Muscle layer of colon (tissue), 2 donors: ENCODE data around the gene OR2S2.
"Not testable (repeated sequence)": the region's sequence is repeated elsewhere in the genome, so short reads cannot be mapped to it uniquely, and the experiment has no call there.

Experiments
- H3K27ac ChIP-seq: one replicate; pipeline ENCODE4 v1.7.0; 2013; ENCODE audit warnings: low read depth, mild to moderate bottlenecking, low read length, moderate library complexity
- H3K27me3 ChIP-seq, 2 donors: one replicate each; pipeline ENCODE4 v1.7.0; 2013; ENCODE audit warnings: low read length in 2 of 2, mild to moderate bottlenecking in 2 of 2; ENCODE audit not compliant: insufficient read depth in 2 of 2, control insufficient read depth in 1 of 2
- H3K36me3 ChIP-seq: one replicate; pipeline ENCODE4 v1.7.0; 2013; ENCODE audit warnings: mild to moderate bottlenecking, low read length; ENCODE audit not compliant: insufficient read depth
- H3K4me1 ChIP-seq: one replicate; pipeline ENCODE4 v1.7.0; 2013; ENCODE audit warnings: mild to moderate bottlenecking, low read length; ENCODE audit not compliant: insufficient read depth
- H3K4me3 ChIP-seq, 2 donors: one replicate each; pipeline ENCODE4 v1.7.0; 2013; ENCODE audit warnings: low read length in 2 of 2, low read depth in 1 of 2, mild to moderate bottlenecking in 1 of 2, moderate library complexity in 1 of 2
- H3K9ac ChIP-seq: one replicate; pipeline ENCODE4 v1.7.0; 2013; ENCODE audit warnings: low read length
- H3K9me3 ChIP-seq: one replicate; pipeline ENCODE4 v1.7.0; 2013; ENCODE audit warnings: mild to moderate bottlenecking, low read length
- donor health status: abdominal sarcoma.
- donor health status: Adenocarcinoma of cecum.

The OR2S2 gene

DNA sequence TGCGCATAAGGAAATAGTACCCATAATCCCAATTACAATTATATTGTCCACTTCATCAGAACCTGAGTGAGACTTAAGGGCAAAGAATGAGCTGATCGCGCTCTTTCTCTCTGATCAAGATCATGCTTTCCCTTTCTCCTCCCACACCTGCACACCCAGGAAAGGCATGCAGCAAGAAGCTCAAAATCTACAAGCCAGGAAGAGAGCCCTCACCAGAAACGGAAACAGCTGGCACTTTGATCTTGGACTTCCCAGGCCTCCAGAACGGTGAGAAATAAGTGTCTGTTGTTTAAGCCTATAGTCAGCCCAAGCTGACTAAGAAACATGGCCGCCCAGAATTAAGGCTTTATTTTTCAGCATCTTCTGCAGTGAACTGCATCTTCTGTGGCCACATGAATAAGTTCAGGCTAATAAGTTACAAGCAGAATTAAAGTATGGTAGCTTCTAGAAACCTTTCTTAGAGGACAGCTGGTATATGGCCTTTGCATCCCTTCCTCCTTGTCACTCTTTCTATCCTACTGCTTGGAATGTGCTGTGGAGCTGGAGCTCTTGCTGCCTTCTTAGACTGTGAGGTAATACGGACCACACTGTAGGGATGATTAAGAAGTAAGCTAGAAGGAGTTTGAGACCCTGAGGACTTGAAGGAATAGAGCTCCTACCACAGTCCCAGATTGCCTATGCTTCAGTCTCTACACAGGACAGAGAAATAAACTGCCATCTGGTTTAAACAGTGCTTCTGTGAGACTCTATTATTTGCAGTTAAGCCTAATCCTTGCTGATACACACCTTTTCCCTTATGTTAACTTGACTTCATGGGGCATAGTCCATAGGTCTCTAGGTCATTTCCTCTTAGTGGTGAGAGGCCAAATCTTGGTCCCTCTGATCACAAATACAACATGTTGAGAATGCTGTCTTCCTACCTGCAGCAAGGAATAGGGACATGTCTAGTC lies 17.2 kb downstream of the OR2S2 start:
- no peaks in the 10 kb centered on the region for H3K36me3 ChIP-seq
- H3K4me1 ChIP-seq = peaks cover 7% of the 10 kb centered on the region
- no peaks in the 10 kb centered on the region for H3K9me3 ChIP-seq
- H3K27ac ChIP-seq = no peak overlapping the region
- no peak overlapping the region for H3K4me3 ChIP-seq
- no peaks in the 10 kb centered on the region for H3K27me3 ChIP-seq
- H3K9ac ChIP-seq = no peak overlapping the region

DNA sequence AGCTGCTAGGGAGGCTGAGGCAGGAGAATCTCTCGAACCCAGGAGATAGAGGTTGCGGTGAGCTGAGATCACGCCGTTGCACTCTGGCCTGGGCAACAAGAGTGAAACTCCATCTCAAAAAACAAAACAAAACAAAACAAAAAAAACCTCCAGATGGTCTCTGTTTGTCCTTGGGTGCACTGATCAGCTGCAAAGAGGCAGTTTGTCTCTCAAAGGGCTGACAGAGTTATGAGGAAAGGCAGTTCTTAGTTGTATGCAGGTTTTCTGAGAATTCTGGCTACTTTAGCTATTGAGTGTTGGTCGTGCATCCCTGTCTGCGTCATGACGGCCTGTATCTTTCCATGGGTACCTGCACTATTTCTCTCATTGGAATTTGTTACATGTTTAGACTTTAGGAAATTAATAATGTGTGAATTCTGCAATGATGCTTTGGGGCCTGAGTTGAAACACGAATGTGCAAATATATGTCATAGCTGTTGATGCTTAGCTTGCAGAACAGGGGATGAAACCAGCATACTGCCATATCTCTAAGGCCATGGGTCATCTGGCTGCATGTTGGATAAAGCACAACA lies 18.2 kb downstream of the OR2S2 start:
- Histone ChIP-seq H3K36me3 (no peaks in the 10 kb centered on the region), H3K4me1 (no peaks in the 10 kb centered on the region), H3K9ac (no peak overlapping the region), H3K9me3 (no peaks in the 10 kb centered on the region), H3K27me3 (no peaks in the 10 kb centered on the region), H3K4me3 (no peak overlapping the region), H3K27ac (no peak overlapping the region)

DNA sequence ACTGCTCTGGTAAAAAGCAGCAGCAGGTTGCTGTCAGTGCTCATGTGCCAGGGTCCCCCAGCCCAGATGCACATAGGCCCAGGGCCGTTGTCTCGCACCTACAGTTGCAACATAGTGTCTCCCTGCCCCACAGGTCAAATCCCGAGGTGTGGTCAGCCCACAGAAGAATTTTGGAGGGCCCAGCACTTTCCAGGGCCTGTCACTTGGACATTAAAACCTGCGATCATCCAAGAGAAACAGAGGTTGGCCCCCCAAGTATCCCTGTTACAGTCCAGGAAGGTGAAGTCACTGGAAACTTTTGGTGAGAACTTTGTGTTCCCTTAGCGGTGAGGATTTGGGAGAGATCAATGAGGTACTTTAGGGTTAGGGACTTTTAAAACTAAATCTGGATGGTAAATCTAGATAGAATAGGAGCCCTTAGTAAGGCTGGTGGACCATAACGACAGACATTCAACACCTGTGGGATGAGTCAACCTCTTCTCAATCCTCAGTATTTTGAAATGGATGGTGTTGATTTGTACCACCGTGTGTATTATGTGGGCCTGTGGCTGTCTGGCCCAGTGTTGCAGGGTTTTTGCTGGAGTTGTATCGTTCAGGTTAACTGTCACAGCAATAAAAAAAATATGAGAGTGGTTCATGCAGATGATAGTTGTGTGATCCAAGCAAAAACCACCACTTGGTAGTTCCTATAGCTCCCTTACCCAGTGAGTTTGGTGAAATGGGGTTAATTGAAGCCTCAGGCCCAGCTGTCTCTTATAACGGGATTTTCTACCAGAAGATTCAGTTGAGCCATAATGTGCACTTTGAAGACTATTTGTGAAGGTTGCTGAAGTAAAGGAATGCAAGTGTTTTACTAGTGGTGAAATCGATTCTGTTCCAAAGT lies 19.2 kb downstream of the OR2S2 start:
- Histone ChIP-seq H3K36me3 (no peaks in the 10 kb centered on the region), H3K9ac (no peak overlapping the region), H3K4me3 (no peak overlapping the region), H3K27me3 (no peaks in the 10 kb centered on the region), H3K9me3 (no peaks in the 10 kb centered on the region), H3K4me1 (no peaks in the 10 kb centered on the region), H3K27ac (no peak overlapping the region)

DNA sequence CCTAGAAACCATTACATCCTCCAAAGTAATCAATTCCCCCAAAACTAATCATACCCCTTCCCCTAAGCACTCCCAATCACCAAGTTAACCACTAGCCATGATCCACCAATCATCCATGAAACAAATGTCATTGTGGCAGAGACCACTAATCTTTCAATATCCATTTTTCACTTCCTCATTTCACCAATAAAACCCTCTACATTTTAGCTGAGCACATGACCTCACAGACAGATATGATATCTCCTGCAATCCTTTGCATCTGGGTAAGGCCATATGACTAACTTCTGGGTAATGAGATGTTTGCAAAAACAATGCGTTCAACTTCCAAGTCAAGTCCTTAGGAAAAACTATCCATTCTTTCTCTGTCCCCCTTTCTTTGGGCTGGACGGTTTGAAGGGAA lies 20.7 kb downstream of the OR2S2 start:
- no peaks in the 10 kb centered on the region for H3K4me1 ChIP-seq
- no peaks in the 10 kb centered on the region for H3K27me3 ChIP-seq
- H3K9me3 ChIP-seq = no peaks in the 10 kb centered on the region
- no peaks in the 10 kb centered on the region for H3K36me3 ChIP-seq
- H3K27ac ChIP-seq = no peak overlapping the region
- H3K4me3 ChIP-seq = no peak overlapping the region
- H3K9ac ChIP-seq = no peak overlapping the region

DNA sequence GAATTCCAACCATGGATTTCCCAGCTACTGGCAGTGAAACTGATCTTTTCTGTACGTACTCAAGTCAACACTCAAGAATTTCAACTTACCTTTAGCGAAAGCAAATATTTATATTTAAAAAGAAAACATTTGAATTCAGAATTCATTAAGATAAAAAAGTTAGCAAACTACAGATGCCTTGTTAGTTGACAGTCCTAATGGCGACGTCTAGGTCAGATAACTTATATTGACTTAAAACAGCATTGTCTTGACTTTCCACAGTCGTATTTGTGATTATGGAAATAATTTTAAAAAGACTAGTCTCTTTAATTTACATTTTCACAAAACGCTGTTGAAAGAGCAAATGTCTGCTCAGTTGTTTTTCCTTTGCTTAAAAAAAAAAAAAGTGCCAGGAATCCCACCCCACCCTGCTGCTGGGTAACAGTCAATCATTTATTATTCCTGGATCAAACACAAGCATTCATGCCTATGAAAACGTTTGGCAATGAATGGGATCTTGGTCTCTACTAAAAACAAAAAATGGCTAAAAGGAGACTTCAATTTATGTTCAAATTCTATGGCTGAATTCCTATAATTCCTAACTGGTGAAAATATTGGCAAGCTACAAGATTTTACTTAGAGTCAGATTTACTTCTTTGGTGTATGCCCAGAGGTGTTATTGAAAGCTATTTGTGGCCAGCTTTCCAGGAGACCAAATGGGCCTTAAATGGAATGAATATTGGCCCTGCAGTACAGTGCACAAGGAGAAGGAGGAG lies 22.0 kb downstream of the OR2S2 start:
- H3K27me3 ChIP-seq = no peaks in the 10 kb centered on the region
- H3K4me1 ChIP-seq = no peaks in the 10 kb centered on the region
- no peak overlapping the region for H3K27ac ChIP-seq
- no peaks in the 10 kb centered on the region for H3K36me3 ChIP-seq
- H3K4me3 ChIP-seq = no peak overlapping the region
- H3K9ac ChIP-seq = no peak overlapping the region
- H3K9me3 ChIP-seq = no peaks in the 10 kb centered on the region

DNA sequence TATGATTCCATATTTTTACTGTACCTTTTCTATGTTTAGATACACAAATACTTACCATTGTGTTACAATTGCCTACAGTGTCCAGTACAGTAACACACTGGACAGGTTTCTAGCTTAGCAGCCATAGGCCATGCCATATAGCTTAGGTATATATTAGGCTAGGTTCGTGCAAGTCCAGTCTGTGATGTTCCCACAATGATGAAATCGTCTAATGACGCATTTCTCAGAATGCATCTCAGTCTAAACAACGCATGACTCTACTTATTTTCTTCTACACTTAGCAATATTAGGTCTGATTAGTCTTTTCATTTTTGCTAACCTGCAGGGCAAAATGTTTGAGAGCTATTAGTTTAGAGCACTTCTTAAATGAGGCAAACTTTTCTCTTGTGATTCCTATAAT lies 22.7 kb downstream of the OR2S2 start:
- Histone ChIP-seq H3K4me3 (no peak overlapping the region), H3K4me1 (no peaks in the 10 kb centered on the region), H3K27me3 (no peaks in the 10 kb centered on the region), H3K9me3 (no peaks in the 10 kb centered on the region), H3K27ac (no peak overlapping the region), H3K9ac (no peak overlapping the region), H3K36me3 (no peaks in the 10 kb centered on the region)

DNA sequence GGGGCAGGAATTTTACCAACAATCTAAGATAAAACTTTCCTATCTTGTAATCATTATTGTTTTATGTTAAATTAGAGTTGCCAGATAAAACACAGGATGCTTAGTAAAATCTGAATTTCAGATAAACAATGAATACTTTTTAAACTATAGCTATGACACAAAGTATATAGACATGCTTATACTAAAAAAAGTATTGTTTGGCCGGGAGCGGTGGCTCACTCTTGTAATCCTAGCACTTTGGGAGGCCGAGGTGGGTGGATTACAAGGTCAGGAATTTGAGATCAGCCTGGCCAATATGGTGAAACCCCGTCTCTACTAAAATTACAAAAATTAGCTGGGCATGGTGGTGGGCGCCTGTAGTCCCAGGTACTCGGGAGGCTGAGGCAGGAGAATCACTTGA lies 23.9 kb downstream of the OR2S2 start:
- H3K9me3 ChIP-seq, H3K4me3 ChIP-seq, H3K36me3 ChIP-seq, H3K27me3 ChIP-seq, H3K4me1 ChIP-seq, H3K27ac ChIP-seq, H3K9ac ChIP-seq: not testable (repeated sequence)

DNA sequence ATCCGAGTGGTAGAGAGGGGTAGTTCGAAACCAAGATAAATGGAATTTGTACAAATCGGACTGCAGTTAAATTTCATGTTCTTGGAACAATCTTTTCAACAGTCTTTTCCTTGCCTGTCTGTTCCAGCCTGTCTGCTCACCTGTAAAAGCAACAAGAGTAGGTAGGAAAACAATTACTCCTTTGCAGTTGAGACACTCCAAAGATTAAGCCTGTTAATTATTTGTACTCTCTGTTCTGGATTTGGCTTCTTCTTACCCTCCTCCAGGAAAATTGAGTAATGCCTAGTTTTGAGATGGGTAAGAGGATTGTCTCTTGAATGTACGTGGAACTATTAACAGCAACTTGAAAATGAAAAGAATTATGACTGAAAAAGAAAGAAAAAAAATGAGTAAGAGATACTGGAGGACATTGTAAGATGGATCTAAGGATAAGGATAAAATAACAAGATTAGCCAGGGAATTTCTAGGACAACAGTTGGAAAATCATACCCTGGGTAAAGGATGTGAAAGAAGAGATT lies 24.3 kb downstream of the OR2S2 start:
- no peak overlapping the region for H3K4me3 ChIP-seq
- no peak overlapping the region for H3K9ac ChIP-seq
- H3K27me3 ChIP-seq = no peaks in the 10 kb centered on the region
- no peaks in the 10 kb centered on the region for H3K36me3 ChIP-seq
- no peaks in the 10 kb centered on the region for H3K9me3 ChIP-seq
- no peaks in the 10 kb centered on the region for H3K4me1 ChIP-seq
- no peak overlapping the region for H3K27ac ChIP-seq

DNA sequence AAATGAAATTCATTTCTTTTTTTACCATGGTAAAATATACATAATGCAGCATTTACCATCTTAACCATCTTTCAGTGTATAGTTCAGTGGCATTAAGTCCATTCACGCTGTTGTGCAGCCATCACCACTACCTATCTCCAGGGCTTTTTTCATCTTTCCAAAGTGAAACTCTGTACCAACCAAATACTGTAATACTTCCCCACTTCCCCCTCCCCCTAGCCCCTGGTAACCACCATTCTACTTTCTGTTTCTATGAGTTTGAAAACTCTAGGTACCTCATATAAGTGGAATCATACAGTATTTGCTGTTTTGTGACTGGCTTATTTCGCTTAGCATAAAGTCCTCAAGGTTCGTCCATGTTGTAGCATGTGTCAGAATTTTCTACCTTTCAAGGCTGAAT lies 25.2 kb downstream of the OR2S2 start:
- Histone ChIP-seq H3K27me3 (no peaks in the 10 kb centered on the region), H3K36me3 (no peaks in the 10 kb centered on the region), H3K4me1 (no peaks in the 10 kb centered on the region), H3K4me3 (no peak overlapping the region), H3K27ac (no peak overlapping the region), H3K9me3 (no peaks in the 10 kb centered on the region), H3K9ac (no peak overlapping the region)

DNA sequence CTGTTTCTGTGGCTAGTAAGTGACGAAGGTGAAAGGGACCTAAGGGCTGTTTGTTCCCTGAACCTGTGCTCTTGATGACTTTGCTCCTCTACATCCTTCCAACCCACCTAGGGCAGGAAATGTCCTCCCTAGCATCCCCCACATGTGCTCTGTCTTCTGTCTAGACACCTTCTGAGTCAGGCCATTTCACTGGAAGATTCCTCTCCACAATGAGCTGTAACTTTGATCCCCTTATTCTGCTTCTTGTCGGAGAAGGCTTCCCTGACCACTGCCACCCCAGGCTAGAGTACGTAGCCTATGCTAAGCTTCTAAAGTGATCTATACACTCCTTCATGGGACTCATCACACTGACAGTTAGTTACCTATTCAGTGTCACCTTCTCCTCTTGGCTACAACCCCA lies 27.0 kb downstream of the OR2S2 start:
- no peaks in the 10 kb centered on the region for H3K4me1 ChIP-seq

DNA sequence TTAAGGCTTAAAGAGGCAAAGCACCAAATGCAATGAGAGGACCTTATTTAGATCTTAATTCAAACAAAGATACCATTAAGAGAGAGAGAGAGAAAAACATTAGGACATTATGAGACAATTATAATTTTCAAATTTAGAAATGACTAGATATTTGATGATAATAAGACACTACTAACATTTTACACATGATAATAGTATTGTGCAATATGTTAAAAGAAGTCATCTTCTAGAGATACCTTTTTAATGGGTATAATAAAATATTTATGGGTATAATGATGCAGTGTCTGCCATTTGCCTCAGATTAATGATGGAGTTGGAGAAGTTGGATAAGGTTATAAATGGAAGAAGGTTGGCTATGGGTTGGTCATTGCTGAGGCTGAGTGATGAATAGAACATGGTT lies 27.4 kb downstream of the OR2S2 start:
- Histone ChIP-seq H3K9ac (no peak overlapping the region), H3K27me3 (no peaks in the 10 kb centered on the region), H3K4me3 (no peak overlapping the region), H3K27ac (no peak overlapping the region), H3K4me1 (no peaks in the 10 kb centered on the region), H3K36me3 (no peaks in the 10 kb centered on the region), H3K9me3 (no peaks in the 10 kb centered on the region)

More for the DNA sequence above, 27.0 kb downstream of the OR2S2 start:
- Histone ChIP-seq H3K36me3 (no peaks in the 10 kb centered on the region), H3K27me3 (no peaks in the 10 kb centered on the region), H3K4me3 (no peak overlapping the region), H3K27ac (no peak overlapping the region), H3K9ac (no peak overlapping the region), H3K9me3 (no peaks in the 10 kb centered on the region)
